ENCODE measurements around the gene PDGFRB.

The PDGFRB gene

GRCh38 chr5:150129454-150129812, 26.2 kb downstream of the PDGFRB start:
- Mint-ChIP-seq H3K4me1 (ENCODE audit: low read depth) (no peaks in the 10 kb centered on the region), H3K9me3 (no peaks in the 10 kb centered on the region), H3K4me3 (no peak overlapping the region), H3K27ac (no peak overlapping the region), H3K27me3 (no peaks in the 10 kb centered on the region), H3K36me3 (ENCODE audit: low read depth) (no peaks in the 10 kb centered on the region)
- DNase-seq, result no peak

GRCh38 chr5:150126921-150127265, 28.8 kb downstream of the PDGFRB start:
- Mint-ChIP-seq H3K4me3 (no peak overlapping the region), H3K9me3 (no peaks in the 10 kb centered on the region), H3K27ac (no peak overlapping the region), H3K27me3 (no peaks in the 10 kb centered on the region), H3K4me1 (ENCODE audit: low read depth) (no peaks in the 10 kb centered on the region), H3K36me3 (ENCODE audit: low read depth) (no peaks in the 10 kb centered on the region)
- DNase-seq, result no peak

DNA sequence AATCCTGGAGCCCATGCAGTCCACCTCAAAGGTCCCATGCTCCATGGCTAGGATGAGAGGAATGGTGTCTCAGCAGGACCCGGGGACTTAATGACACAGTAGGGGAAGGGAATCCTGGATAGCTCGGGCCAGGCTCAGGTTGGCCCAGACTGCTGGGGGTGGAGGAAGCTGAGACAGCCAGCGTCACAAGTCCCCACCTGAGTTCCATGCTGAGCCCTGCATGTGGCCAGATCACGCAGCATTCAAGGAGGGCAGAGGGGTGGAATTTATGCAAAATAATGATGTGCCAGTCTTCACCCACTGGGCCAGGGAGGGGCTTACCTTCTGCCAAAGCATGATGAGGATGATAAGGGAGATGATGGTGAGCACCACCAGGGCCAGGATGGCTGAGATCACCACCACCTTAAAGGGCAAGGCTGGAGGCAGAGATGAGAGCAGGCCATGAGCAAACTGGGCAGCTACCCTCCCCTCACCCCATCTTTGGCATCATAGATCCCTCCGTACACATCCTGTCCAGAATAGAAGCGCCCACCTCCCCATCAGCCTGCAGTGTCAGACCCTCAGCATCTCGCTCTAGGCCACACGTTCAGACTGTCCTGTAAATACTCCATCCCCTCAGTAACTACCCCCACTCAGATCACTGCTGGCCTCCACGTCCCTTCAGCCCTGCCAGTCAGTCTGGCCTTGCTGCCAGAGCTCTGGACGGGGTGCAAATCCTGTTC, 29.3 kb downstream of the PDGFRB start:
- Mint-ChIP-seq H3K4me1 (ENCODE audit: low read depth) (no peaks in the 10 kb centered on the region), H3K9me3 (no peaks in the 10 kb centered on the region), H3K36me3 (ENCODE audit: low read depth) (no peaks in the 10 kb centered on the region), H3K27me3 (no peaks in the 10 kb centered on the region), H3K27ac (no peak overlapping the region), H3K4me3 (no peak overlapping the region)
- no peak for DNase-seq

DNA sequence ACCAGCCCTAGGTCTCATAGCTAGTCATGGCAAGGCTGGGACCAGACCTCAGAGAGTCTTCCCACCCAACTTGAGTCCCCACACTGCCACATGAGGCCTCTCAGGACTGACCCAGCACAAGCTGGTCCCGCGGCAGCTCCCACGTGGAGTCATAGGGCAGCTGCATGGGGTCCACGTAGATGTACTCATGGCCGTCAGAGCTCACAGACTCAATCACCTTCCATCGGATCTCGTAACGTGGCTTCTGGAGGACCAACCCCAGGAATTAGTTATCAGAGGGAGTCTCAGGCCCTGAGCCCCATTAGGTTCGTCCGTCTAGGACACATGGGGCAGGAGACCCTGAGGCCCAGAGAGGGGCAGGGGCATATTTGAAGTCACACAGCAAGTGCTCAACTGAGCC, 30.3 kb downstream of the PDGFRB start:
- Mint-ChIP-seq H3K4me3 (no peak overlapping the region), H3K27ac (no peak overlapping the region), H3K36me3 (ENCODE audit: low read depth) (no peaks in the 10 kb centered on the region), H3K27me3 (no peaks in the 10 kb centered on the region), H3K4me1 (ENCODE audit: low read depth) (no peaks in the 10 kb centered on the region), H3K9me3 (no peaks in the 10 kb centered on the region)
- DNase-seq, result no peak

DNA sequence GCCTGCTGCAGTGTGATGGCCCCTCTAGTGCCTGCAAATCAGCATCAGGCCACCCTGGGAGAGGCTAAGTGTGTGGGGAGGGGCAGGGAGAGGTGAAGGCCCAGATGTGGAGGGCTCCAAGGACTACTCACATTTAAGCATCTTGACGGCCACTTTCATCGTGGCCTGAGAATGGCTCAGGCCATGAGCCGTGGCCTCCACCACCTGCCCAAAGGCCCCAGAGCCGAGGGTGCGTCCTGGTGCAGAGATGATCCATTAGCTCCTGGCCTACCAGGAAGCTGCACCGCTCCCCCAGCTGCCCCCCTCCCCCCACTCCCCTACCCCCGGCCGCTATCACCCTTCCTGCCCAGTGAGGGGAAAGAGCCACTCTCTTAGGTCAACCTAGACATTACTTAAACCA, 31.0 kb downstream of the PDGFRB start:
- H3K4me1 Mint-ChIP-seq (ENCODE audit: low read depth), result no peaks in the 10 kb centered on the region
- H3K27ac Mint-ChIP-seq, result no peak overlapping the region

DNA sequence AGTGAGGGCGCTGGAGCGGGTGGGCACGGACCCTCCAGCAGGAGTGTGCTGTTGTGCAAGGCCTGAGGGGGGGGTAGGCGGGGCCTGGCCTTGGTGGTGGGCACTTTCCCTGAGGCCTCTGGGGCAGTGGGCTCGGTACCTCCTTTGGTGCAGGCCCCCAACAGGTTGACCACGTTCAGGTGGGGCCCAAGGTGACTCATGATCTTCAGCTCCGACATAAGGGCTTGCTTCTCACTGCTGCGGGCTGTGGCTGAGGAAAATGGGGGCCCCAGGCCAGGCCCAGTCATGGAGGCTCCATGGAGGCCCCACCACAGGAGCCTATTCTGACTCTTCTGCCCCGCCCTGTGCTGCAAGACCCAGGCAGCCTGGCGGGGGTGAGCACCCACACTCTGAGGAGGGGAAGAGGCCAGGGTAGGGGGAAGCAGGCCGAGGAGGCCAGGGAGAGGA, 31.5 kb downstream of the PDGFRB start:
- Mint-ChIP-seq H3K27ac (no peak overlapping the region), H3K36me3 (ENCODE audit: low read depth) (no peaks in the 10 kb centered on the region), H3K9me3 (no peaks in the 10 kb centered on the region), H3K4me3 (no peak overlapping the region), H3K4me1 (ENCODE audit: low read depth) (no peaks in the 10 kb centered on the region), H3K27me3 (no peaks in the 10 kb centered on the region)
- no peak for DNase-seq

More for the DNA sequence above, 31.0 kb downstream of the PDGFRB start:
- no peak for DNase-seq
- Mint-ChIP-seq H3K4me3 (no peak overlapping the region), H3K9me3 (no peaks in the 10 kb centered on the region), H3K27me3 (no peaks in the 10 kb centered on the region), H3K36me3 (ENCODE audit: low read depth) (no peaks in the 10 kb centered on the region)

GRCh38 chr5:150123542-150123941, 32.1 kb downstream of the PDGFRB start:
- no peak for DNase-seq
- Mint-ChIP-seq H3K27ac (no peak overlapping the region), H3K4me3 (no peak overlapping the region), H3K4me1 (ENCODE audit: low read depth) (no peaks in the 10 kb centered on the region), H3K27me3 (no peaks in the 10 kb centered on the region), H3K36me3 (ENCODE audit: low read depth) (no peaks in the 10 kb centered on the region), H3K9me3 (no peaks in the 10 kb centered on the region)

DNA sequence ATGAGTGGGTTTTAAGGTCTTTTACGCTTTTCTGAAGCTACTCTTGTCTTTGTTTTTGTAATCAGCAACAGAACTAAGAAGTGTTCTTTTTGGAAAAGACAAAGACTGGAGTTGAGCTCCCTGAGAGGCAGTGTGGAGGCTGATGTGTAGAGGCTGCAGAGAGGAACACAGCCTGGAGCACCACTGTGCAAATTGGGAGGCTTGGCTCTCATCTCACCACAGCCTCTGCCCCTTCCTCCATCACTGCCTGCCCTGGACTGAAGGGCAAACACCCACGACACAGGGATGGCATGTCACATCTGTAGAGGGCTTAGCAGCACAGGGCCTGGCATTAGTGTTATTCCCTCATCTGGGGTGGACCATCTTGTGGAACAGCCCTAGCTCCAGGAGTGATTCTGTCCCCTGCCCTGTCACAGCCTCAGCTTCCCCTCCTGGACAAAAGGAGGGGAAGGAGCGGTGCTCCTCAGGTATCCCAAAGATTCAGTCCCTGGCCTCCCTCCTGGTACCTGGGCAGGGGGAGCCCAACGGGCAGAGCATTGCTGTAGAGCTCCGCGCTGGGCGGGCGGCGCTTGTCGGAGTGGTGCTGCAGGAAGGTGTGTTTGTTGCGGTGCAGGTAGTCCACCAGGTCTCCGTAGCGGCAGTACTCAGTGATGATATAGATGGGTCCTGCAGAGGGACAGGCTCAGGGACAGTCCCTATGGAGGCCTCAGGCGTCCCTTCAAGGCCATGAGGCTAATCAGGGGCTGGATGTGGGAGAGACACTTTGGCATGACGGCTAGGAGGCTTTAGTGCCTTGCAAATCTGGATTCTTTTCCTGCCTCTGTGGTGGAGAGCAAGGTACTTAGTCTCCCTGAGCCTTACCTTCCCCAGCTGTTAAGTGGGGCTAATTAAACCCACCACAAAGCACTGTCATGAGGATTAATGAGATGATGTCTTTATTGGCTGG, 32.8 kb downstream of the PDGFRB start:
- H3K4me1 Mint-ChIP-seq (ENCODE audit: low read depth), result no peaks in the 10 kb centered on the region
- no peaks in the 10 kb centered on the region for H3K9me3 Mint-ChIP-seq
- no peaks in the 10 kb centered on the region for H3K36me3 Mint-ChIP-seq (ENCODE audit: low read depth)
- H3K4me3 Mint-ChIP-seq, result no peak overlapping the region
- H3K27me3 Mint-ChIP-seq, result no peaks in the 10 kb centered on the region
- no peak for DNase-seq
- no peak overlapping the region for H3K27ac Mint-ChIP-seq

DNA sequence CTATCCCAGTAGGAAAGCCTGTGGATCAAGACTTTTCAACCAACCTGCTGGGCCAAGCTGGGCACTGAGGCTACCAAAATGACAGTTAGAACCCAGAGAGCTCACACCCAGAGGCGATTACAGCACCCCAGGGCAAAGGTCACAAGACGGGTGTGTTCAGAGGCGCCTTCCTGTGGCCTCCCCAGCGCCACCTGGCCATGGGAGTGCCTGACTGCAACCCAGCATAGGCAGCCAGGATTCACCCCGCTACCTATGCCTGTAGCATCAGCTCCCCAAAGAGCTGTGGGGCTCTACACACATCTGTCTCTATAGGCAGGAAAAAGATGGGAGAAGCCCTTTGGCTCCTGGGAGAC, 33.5 kb downstream of the PDGFRB start:
- H3K9me3 Mint-ChIP-seq, result no peaks in the 10 kb centered on the region
- no peaks in the 10 kb centered on the region for H3K27me3 Mint-ChIP-seq
- H3K4me1 Mint-ChIP-seq (ENCODE audit: low read depth), result no peaks in the 10 kb centered on the region
- no peak for DNase-seq
- H3K36me3 Mint-ChIP-seq (ENCODE audit: low read depth), result no peaks in the 10 kb centered on the region
- no peak overlapping the region for H3K27ac Mint-ChIP-seq
- no peak overlapping the region for H3K4me3 Mint-ChIP-seq

- H3K36me3 Mint-ChIP-seq (ENCODE audit: low read depth), result no peaks in the 10 kb centered on the region
- no peaks in the 10 kb centered on the region for H3K9me3 Mint-ChIP-seq
- H3K27me3 Mint-ChIP-seq, result no peaks in the 10 kb centered on the region
- no peak overlapping the region for H3K27ac Mint-ChIP-seq
- DNase-seq, result no peak
- H3K4me3 Mint-ChIP-seq, result no peak overlapping the region
- H3K4me1 Mint-ChIP-seq (ENCODE audit: low read depth), result no peaks in the 10 kb centered on the region
These were observed 34.0 kb downstream of the PDGFRB start for GRCh38 chr5:150121448-150122157.

DNA sequence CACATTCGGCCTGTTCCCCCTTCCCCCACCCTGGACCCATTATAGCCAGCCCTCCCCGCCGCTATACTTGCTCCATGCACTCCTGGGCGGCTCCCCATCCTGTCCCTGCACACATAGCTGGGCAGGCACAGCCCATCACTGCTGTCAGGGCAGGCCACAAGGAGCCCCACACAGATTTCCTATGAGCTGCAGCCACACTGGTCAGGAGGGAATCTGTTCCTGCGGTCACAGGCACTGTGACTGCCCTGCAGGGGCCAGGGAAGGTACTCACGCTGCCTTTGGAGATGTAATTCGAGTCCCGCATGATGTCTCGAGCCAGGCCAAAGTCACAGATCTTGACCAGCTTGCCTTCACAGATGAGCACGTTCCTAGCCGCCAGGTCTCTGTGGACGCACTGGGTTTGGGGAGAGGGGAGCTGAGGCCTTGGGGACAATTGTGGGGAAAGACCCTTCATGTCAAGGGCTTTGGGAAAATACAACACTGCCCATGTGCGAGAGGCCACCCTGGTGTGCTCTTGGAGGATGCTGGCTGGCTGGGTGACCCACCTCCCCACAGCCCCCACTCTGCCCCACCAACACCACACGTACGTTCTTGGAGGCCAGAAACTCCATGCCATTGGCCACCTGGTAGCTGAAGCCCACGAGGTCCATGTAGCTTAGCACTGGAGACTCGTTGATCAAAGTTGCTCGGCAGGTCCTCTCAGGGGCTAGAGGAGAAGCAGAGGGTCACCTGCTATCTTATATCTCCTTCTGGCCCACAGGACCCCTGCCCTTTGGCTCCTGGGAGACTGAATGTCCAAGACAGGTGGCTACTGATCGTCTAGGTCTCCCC, 34.8 kb downstream of the PDGFRB start:
- Mint-ChIP-seq H3K4me3 (no peak overlapping the region), H3K9me3 (no peaks in the 10 kb centered on the region), H3K36me3 (ENCODE audit: low read depth) (no peaks in the 10 kb centered on the region), H3K27ac (no peak overlapping the region), H3K27me3 (no peaks in the 10 kb centered on the region), H3K4me1 (ENCODE audit: low read depth) (no peaks in the 10 kb centered on the region)
- DNase-seq, result no peak

- Mint-ChIP-seq H3K27me3 (no peaks in the 10 kb centered on the region), H3K4me3 (no peak overlapping the region), H3K36me3 (ENCODE audit: low read depth) (no peaks in the 10 kb centered on the region), H3K9me3 (no peaks in the 10 kb centered on the region), H3K4me1 (ENCODE audit: low read depth) (no peaks in the 10 kb centered on the region), H3K27ac (no peak overlapping the region)
- DNase-seq, result no peak
These were observed 35.6 kb downstream of the PDGFRB start for GRCh38 chr5:150120062-150120441.

GRCh38 chr5:150119421-150120061, 36.1 kb downstream of the PDGFRB start:
- Mint-ChIP-seq H3K27me3 (no peaks in the 10 kb centered on the region), H3K27ac (no peak overlapping the region), H3K4me1 (ENCODE audit: low read depth) (no peaks in the 10 kb centered on the region), H3K9me3 (no peaks in the 10 kb centered on the region), H3K36me3 (ENCODE audit: low read depth) (no peaks in the 10 kb centered on the region), H3K4me3 (no peak overlapping the region)
- peak; percentile 24 for DNase-seq
